HL-60/S4 treated with retinoic acid at 250 ng/mL for 4 days and 3 days (cell line): ENCODE results near the gene HRK.
"Not testable (repeated sequence)": the region's sequence is repeated elsewhere in the genome, so short reads cannot be mapped to it uniquely, and the experiment has no call there.

Experiments used
- in situ Hi-C: fragments of 300-500 bp; cut with MboI; formaldehyde crosslinking; loops from 2 replicates; pipeline ENCODE4 v1.7.0; 2022; ENCODE audit warnings: low sequenced_read_pairs

Gene HRK

GRCh38 chr12:116820064-116820656 is 61.1 kb downstream of the HRK start:
- in situ Hi-C loops: no loop called here

- in situ Hi-C loops: no loop called here
These were observed 62.1 kb downstream of the HRK start for GRCh38 chr12:116818948-116819832.

- in situ Hi-C loops: no loop called here
These were observed 62.8 kb downstream of the HRK start for GRCh38 chr12:116818341-116818856.

- in situ Hi-C loops: not testable (repeated sequence)
These were observed 66.5 kb downstream of the HRK start for GRCh38 chr12:116814766-116815165.

- in situ Hi-C loops: no loop called here
These were observed 67.8 kb downstream of the HRK start for GRCh38 chr12:116813271-116814041.

- in situ Hi-C loops: no loop called here
These were observed 69.0 kb downstream of the HRK start for GRCh38 chr12:116812238-116812637.

GRCh38 chr12:116808113-116809105 is 72.8 kb downstream of the HRK start:
- in situ Hi-C loops: no loop called here

GRCh38 chr12:116807546-116807945 is 73.7 kb downstream of the HRK start:
- in situ Hi-C loops: no loop called here

- in situ Hi-C loops: no loop called here
These were observed 74.3 kb downstream of the HRK start for GRCh38 chr12:116806845-116807440.
